Ovary (tissue), 3 donors: ENCODE data around the gene SHC3.
"Not testable (repeated sequence)": the region's sequence is repeated elsewhere in the genome, so short reads cannot be mapped to it uniquely, and the experiment has no call there.

ENCODE experiments used
- CTCF ChIP-seq, 3 donors: fragments of 450-650 bp in 2 of 3; fragments of 200-600 bp in 1 of 3; IDR thresholded peaks; one replicate each; pipeline versions ENCODE4 v1.5.1 to v1.8.0; 2016 to 2022; ENCODE audit warnings: antibody characterized with exemption in 3 of 3, mild to moderate bottlenecking in 1 of 3
- EP300 ChIP-seq: sonication (generic); formaldehyde crosslinking; IDR thresholded peaks from one replicate; pipeline ENCODE4 v1.6.1; 2017; ENCODE audit warnings: antibody characterized with exemption
- POLR2A ChIP-seq: fragments of 450-650 bp; IDR thresholded peaks from one replicate; pipeline ENCODE4 v1.6.1; 2017; ENCODE audit warnings: antibody characterized with exemption, mild to moderate bottlenecking, moderate library complexity
- donor health status: DM: no; HTN: no; CAD: no.

GRCh38 chr9:89209311-89209710, 30.7 kb upstream of the SHC3 start:
- TF ChIP-seq CTCF (IDR thresholded peaks at IDR 0.05); POLR2A; EP300: not testable (repeated sequence)
